ENCODE results near the gene C5orf58. TPM values are rescaled to one million over a fixed set of nuclear protein-coding genes. Genes with fewer than 3 reads are reported as not detected.

C5orf58 gene
- polyA plus RNA-seq, 1 donor from 2014 or later = not detected

DNA sequence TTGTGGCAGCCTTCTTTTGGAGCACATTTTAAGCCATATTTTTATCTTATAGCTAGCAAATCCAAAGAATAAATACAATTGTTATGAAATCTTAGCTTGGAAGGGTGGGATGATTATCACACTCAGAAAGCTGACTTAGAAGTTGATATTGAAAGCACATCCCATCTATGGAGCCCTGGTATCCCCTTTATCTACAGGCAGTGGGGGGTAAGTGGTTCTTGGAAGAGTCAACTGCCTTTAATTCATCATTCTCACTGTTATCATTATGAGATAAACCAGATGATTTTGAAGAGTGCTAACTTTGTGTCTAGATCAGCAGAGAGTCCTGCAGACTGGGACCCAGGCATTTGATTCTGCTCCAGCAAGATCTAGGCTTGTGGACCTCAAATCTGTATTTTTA, 61.8 kb downstream of the C5orf58 start:
- no peaks in the 10 kb centered on the region for H3K27me3 ChIP-seq (ENCODE audit: insufficient read depth, low read depth, low read length)
- no peaks in the 10 kb centered on the region for H3K9me2 ChIP-seq (ENCODE audit: insufficient read depth, low read length)
- no peaks in the 10 kb centered on the region for H3K9me3 ChIP-seq (ENCODE audit: low read length)
- no peaks in the 10 kb centered on the region for H3K79me2 ChIP-seq (replicated peaks; ENCODE audit: insufficient read depth, low read length)
- H3F3A ChIP-seq (ENCODE audit: insufficient read depth, low read length, poor library complexity, severe bottlenecking) = no peaks in the 10 kb centered on the region
- no peaks in the 10 kb centered on the region for H4K20me1 ChIP-seq (ENCODE audit: insufficient read depth)
- H2AFZ ChIP-seq (ENCODE audit: low read depth, low read length) = no peak overlapping the region
- H3K4me3 ChIP-seq (ENCODE audit: low read length) = no peak overlapping the region
- TF ChIP-seq RAD21 (conservative IDR thresholded peaks at IDR 0.05) (no peak), POLR2AphosphoS5 (IDR thresholded peaks at IDR 0.05) (no peak), SMC3 (conservative IDR thresholded peaks at IDR 0.05; ENCODE audit: poor library complexity) (no peak), EP300 (conservative IDR thresholded peaks at IDR 0.05; ENCODE audit: poor library complexity, severe bottlenecking) (no peak), MXI1 (conservative IDR thresholded peaks at IDR 0.05; ENCODE audit: poor library complexity, severe bottlenecking) (no peak), EZH2 (IDR thresholded peaks at IDR 0.05; ENCODE audit: borderline replicate concordance, insufficient read depth, low read length, poor library complexity, severe bottlenecking) (no peak), CTCF (IDR thresholded peaks at IDR 0.05; ENCODE audit: poor library complexity, severe bottlenecking) (no peak)
- no peak overlapping the region for H3K9ac ChIP-seq (ENCODE audit: low read length)
- H3K4me2 ChIP-seq (ENCODE audit: low read length) = no peak overlapping the region
- no peaks in the 10 kb centered on the region for H3K36me3 ChIP-seq (ENCODE audit: insufficient read depth, low read length)
- H3K27ac ChIP-seq (ENCODE audit: low read length) = no peak overlapping the region

Other genes starting within 250 kb of the C5orf58 start
- not detected in 2 replicates for gene FOXI1, start 127.1 kb upstream of the C5orf58 start, polyA plus RNA-seq
- not detected in 2 replicates for gene LCP2, start 64.8 kb downstream of the C5orf58 start, polyA plus RNA-seq
- gene KCNMB1, start 156.4 kb downstream of the C5orf58 start, polyA plus RNA-seq = not detected in 2 replicates